Measurements from ENCODE around the gene PPP1R2C. TPM values are rescaled to one million over a fixed set of nuclear protein-coding genes. Genes with fewer than 3 reads are reported as not detected.

Gene PPP1R2C
- polyA plus RNA-seq, 1 donor from 2014 or later, result not detected

GRCh38 chrX:42807393-42807792 is 29.4 kb upstream of the PPP1R2C start:
- no peak overlapping the region for H3K9ac ChIP-seq (ENCODE audit: low read length)
- no peaks in the 10 kb centered on the region for H3K79me2 ChIP-seq (replicated peaks; ENCODE audit: insufficient read depth, low read length)
- no peak overlapping the region for H3K4me3 ChIP-seq (ENCODE audit: low read length)
- H3K9me2 ChIP-seq (ENCODE audit: insufficient read depth, low read length), result no peaks in the 10 kb centered on the region
- no peaks in the 10 kb centered on the region for H3F3A ChIP-seq (ENCODE audit: insufficient read depth, low read length, poor library complexity, severe bottlenecking)
- no peaks in the 10 kb centered on the region for H3K36me3 ChIP-seq (ENCODE audit: insufficient read depth, low read length)
- no peaks in the 10 kb centered on the region for H4K20me1 ChIP-seq (ENCODE audit: insufficient read depth)
- no peak overlapping the region for H3K4me2 ChIP-seq (ENCODE audit: low read length)
- no peak for TF ChIP-seq CTCF (IDR thresholded peaks at IDR 0.05; ENCODE audit: poor library complexity, severe bottlenecking)
- H3K27ac ChIP-seq (ENCODE audit: low read length), result no peak overlapping the region
- no peaks in the 10 kb centered on the region for H3K27me3 ChIP-seq (ENCODE audit: insufficient read depth, low read depth, low read length)
- H3K9me3 ChIP-seq (ENCODE audit: low read length), result no peaks in the 10 kb centered on the region
- no peak overlapping the region for H2AFZ ChIP-seq (ENCODE audit: low read depth, low read length)

- H3K9me2 ChIP-seq (ENCODE audit: insufficient read depth, low read length), result no peaks in the 10 kb centered on the region
- TF ChIP-seq POLR2AphosphoS5 (IDR thresholded peaks at IDR 0.05) (no peak), CTCF (IDR thresholded peaks at IDR 0.05; ENCODE audit: poor library complexity, severe bottlenecking) (no peak), RAD21 (conservative IDR thresholded peaks at IDR 0.05) (no peak), EP300 (conservative IDR thresholded peaks at IDR 0.05; ENCODE audit: poor library complexity, severe bottlenecking) (no peak), SMC3 (conservative IDR thresholded peaks at IDR 0.05; ENCODE audit: poor library complexity) (no peak), REST (IDR thresholded peaks at IDR 0.05; ENCODE audit: borderline replicate concordance) (no peak), TAF1 (IDR thresholded peaks at IDR 0.05; ENCODE audit: low read depth) (no peak), EZH2 (IDR thresholded peaks at IDR 0.05; ENCODE audit: borderline replicate concordance, insufficient read depth, low read length, poor library complexity, severe bottlenecking) (no peak)
- no peak overlapping the region for H2AFZ ChIP-seq (ENCODE audit: low read depth, low read length)
- no peaks in the 10 kb centered on the region for H3K79me2 ChIP-seq (replicated peaks; ENCODE audit: insufficient read depth, low read length)
- H3K27ac ChIP-seq (ENCODE audit: low read length), result no peak overlapping the region
- H3K9ac ChIP-seq (ENCODE audit: low read length), result no peak overlapping the region
- H3K4me3 ChIP-seq (ENCODE audit: low read length), result no peak overlapping the region
- no peaks in the 10 kb centered on the region for H4K20me1 ChIP-seq (ENCODE audit: insufficient read depth)
- H3F3A ChIP-seq (ENCODE audit: insufficient read depth, low read length, poor library complexity, severe bottlenecking), result no peaks in the 10 kb centered on the region
- no peaks in the 10 kb centered on the region for H3K36me3 ChIP-seq (ENCODE audit: insufficient read depth, low read length)
- no peak overlapping the region for H3K4me2 ChIP-seq (ENCODE audit: low read length)
- no peaks in the 10 kb centered on the region for H3K27me3 ChIP-seq (ENCODE audit: insufficient read depth, low read depth, low read length)
- H3K9me3 ChIP-seq (ENCODE audit: low read length), result no peaks in the 10 kb centered on the region
Measured at GRCh38 chrX:42804524-42804923, 26.6 kb upstream of the PPP1R2C start.
